Epithelial cell of proximal tubule (primary cell): ENCODE measurements around the gene CLDND2. TPM values are rescaled to one million over a fixed set of nuclear protein-coding genes. Genes with fewer than 3 reads are reported as not detected.

Experiments
- DNase-seq: peaks from one replicate; pipeline ENCODE4 v3.0.0-alpha.2; 2011; ENCODE audit warnings: low read depth
- H3K4me3 ChIP-seq: 2 replicates; pipeline ENCODE4 v1.5.1; 2011; ENCODE audit warnings: low read depth, mild to moderate bottlenecking, low read length
- CTCF ChIP-seq: conservative IDR thresholded peaks from 2 replicates; pipeline ENCODE4 v1.5.1; 2012; ENCODE audit warnings: low read depth, mild to moderate bottlenecking, low read length
- total RNA-seq: library from RNA; depleted of rRNA; stranded (reverse); fragments of >200 nt; gene quantifications from 2 replicates; pipeline ENCODE4 v1.2.3, GENCODE V29; 2015

The CLDND2 gene
- total RNA-seq, 1 donor from 2014 or later = not detected

- TF ChIP-seq CTCF = no peak
- no peak for DNase-seq
- H3K4me3 ChIP-seq = no peak overlapping the region
Observed at GRCh38 chr19:51323481-51324166, 45.2 kb downstream of the CLDND2 start.

- DNase-seq = no peak
- H3K4me3 ChIP-seq = no peak overlapping the region
- no peak for TF ChIP-seq CTCF
Observed at GRCh38 chr19:51321799-51322198, 47.0 kb downstream of the CLDND2 start.

- DNase-seq = no peak
- TF ChIP-seq CTCF = no peak
- no peak overlapping the region for H3K4me3 ChIP-seq
Observed at GRCh38 chr19:51320280-51320657, 48.5 kb downstream of the CLDND2 start.

GRCh38 chr19:51319649-51320279 is 49.0 kb downstream of the CLDND2 start:
- no peak overlapping the region for H3K4me3 ChIP-seq
- TF ChIP-seq CTCF = no peak
- no peak for DNase-seq

GRCh38 chr19:51318687-51319648 is 49.8 kb downstream of the CLDND2 start:
- H3K4me3 ChIP-seq = no peak overlapping the region
- no peak for DNase-seq
- TF ChIP-seq CTCF = no peak

- DNase-seq = no peak
- no peak overlapping the region for H3K4me3 ChIP-seq
- no peak for TF ChIP-seq CTCF
Observed at GRCh38 chr19:51317968-51318367, 50.8 kb downstream of the CLDND2 start.
